ENCODE data around the gene NRXN3. TPM values are rescaled to one million over a fixed set of nuclear protein-coding genes. Genes with fewer than 3 reads are reported as not detected.

NRXN3 gene
- total RNA-seq, 2 donors from 2014 or later: not detected

- no peaks in the 10 kb centered on the region for H3K36me3 Mint-ChIP-seq (ENCODE audit: low read depth)
- H3K27ac Mint-ChIP-seq: no peak overlapping the region
- H3K4me1 Mint-ChIP-seq: no peaks in the 10 kb centered on the region
These were observed 540.8 kb downstream of the NRXN3 start for GRCh38 chr14:78710963-78711362.

DNA sequence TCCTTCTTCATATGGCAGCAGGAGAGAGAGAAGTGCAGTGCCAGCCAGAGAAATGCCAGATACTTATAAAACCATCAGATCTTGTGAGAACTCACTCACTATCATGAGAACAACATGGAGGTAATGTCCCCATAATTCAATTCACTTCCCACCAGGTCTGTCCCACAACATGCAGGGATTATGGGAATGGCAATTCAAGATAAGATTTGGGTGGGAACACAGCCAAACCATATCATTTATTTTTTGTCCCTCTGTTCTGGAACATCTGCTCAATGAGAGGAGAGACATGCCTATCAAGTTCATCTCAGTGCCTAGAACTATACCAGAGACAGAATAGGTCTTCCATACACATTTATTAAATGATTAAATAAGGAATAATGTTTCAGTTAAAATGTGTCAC lies 543.5 kb downstream of the NRXN3 start:
- no peak overlapping the region for H3K4me3 Mint-ChIP-seq
- no peak for ATAC-seq
- no peaks in the 10 kb centered on the region for H3K36me3 Mint-ChIP-seq (ENCODE audit: low read depth)
- H3K4me1 Mint-ChIP-seq: no peaks in the 10 kb centered on the region
- DNase-seq: no peak
- no peaks in the 10 kb centered on the region for H3K27me3 Mint-ChIP-seq
- H3K9me3 ChIP-seq (ENCODE audit: control insufficient read depth, low read length, poor library complexity, severe bottlenecking): no peaks in the 10 kb centered on the region
- H3K27ac Mint-ChIP-seq: no peak overlapping the region

More at GRCh38 chr14:78710963-78711362, 540.8 kb downstream of the NRXN3 start:
- Mint-ChIP-seq H3K27me3 (no peaks in the 10 kb centered on the region), H3K4me3 (no peak overlapping the region)
- no peaks in the 10 kb centered on the region for H3K9me3 ChIP-seq (ENCODE audit: control insufficient read depth, low read length, poor library complexity, severe bottlenecking)
- DNase-seq (no peak), ATAC-seq (no peak)

- ATAC-seq (no peak), DNase-seq (no peak)
- no peaks in the 10 kb centered on the region for H3K9me3 ChIP-seq (ENCODE audit: control insufficient read depth, low read length, poor library complexity, severe bottlenecking)
- Mint-ChIP-seq H3K36me3 (ENCODE audit: low read depth) (no peaks in the 10 kb centered on the region), H3K27me3 (no peaks in the 10 kb centered on the region), H3K27ac (no peak overlapping the region), H3K4me3 (no peak overlapping the region), H3K4me1 (no peaks in the 10 kb centered on the region)
These were observed 544.5 kb downstream of the NRXN3 start for GRCh38 chr14:78714711-78715110.

DNA sequence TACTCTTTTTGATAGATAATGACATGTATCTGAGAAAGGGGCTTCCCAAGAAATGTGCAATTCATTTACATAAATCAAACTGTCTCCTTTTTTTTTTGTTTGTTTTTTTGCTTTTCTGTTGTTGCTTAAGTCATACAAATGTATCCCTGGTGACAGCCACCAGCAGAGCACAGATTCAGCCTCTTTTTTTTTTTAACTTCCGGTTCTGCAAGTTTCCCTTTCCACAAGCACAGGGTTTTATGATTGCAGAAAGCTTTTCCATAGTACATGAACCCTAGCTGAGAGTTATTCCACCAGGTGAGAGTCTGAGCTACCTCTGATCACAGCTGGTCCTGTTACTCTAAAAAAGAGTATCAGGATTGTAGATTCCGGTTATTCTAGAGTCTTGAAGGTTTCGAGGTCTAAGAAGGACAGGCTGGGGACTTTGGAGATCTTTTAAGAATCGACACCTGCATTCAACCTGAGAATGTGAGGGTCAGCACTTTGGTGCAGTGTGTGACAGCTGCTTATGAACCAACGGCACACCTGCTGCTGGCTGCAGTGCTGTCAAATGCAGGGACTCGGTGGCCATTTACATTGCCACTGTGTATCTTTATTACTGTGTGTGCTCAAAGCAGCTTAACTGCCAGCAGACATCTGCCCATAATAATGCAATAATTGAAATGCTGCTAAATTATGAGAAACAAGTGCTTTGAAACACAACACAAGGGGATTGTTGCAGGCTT lies 551.7 kb downstream of the NRXN3 start:
- H3K27ac Mint-ChIP-seq: no peak overlapping the region
- ATAC-seq: no peak
- peaks cover 8% of the 10 kb centered on the region for H3K27me3 Mint-ChIP-seq
- peaks cover 2% of the 10 kb centered on the region for H3K9me3 ChIP-seq (ENCODE audit: control insufficient read depth, low read length, poor library complexity, severe bottlenecking)
- no peaks in the 10 kb centered on the region for H3K4me1 Mint-ChIP-seq
- no peak for DNase-seq
- no peak overlapping the region for H3K4me3 Mint-ChIP-seq
- no peaks in the 10 kb centered on the region for H3K36me3 Mint-ChIP-seq (ENCODE audit: low read depth)

DNA sequence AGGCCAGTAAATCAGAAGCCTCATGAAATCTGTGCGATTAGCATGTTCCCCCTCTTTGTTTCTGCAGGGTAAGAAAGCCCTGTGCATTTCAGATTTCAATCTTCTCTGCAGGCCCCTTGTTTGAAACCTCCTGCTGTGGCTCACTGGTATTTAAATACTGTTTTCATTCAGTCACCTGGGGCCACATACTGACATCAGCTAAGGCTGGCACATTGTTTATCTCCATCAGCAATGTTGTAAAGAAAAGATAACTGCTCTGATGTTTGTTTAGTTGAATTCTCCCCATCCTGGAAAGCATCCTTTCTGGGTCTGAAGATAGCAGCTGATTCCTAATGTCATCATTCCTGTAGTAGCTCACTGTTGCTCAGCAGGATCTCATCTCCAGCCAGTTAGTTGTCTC lies 554.9 kb downstream of the NRXN3 start:
- H3K4me3 Mint-ChIP-seq: no peak overlapping the region
- no peaks in the 10 kb centered on the region for H3K4me1 Mint-ChIP-seq
- peaks cover 8% of the 10 kb centered on the region for H3K27me3 Mint-ChIP-seq
- ATAC-seq (no peak), DNase-seq (no peak)
- peaks cover 2% of the 10 kb centered on the region for H3K9me3 ChIP-seq (ENCODE audit: control insufficient read depth, low read length, poor library complexity, severe bottlenecking)
- H3K27ac Mint-ChIP-seq: no peak overlapping the region
- H3K36me3 Mint-ChIP-seq (ENCODE audit: low read depth): no peaks in the 10 kb centered on the region

DNA sequence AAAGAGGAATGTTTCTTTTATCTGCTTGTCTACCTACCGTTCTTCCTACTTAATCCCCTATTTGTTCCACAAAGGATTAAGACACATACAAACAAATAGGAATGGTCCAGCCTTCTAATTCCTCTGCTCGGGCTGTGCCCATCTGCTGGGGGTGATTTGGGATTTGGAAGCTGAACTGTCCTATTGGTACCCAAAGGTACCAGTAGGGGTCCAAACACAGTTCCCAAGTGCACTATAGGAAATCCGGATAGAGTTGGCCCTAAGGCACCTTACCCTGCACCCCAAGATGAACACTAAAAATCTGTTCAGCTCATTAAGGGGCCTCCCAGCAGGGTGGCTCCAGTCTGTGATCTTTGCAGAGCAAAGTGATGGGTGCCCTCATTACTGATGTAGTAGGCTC lies 566.9 kb downstream of the NRXN3 start:
- Mint-ChIP-seq H3K27ac (no peak overlapping the region), H3K4me3 (no peak overlapping the region), H3K27me3 (no peaks in the 10 kb centered on the region), H3K4me1 (no peaks in the 10 kb centered on the region), H3K36me3 (ENCODE audit: low read depth) (no peaks in the 10 kb centered on the region)
- DNase-seq (no peak), ATAC-seq (no peak)
- H3K9me3 ChIP-seq (ENCODE audit: control insufficient read depth, low read length, poor library complexity, severe bottlenecking): peaks cover 3% of the 10 kb centered on the region

- no peaks in the 10 kb centered on the region for H3K27me3 Mint-ChIP-seq
These were observed 567.4 kb downstream of the NRXN3 start for GRCh38 chr14:78737601-78738000.

GRCh38 chr14:78746086-78746595 lies 576.0 kb downstream of the NRXN3 start:
- Mint-ChIP-seq H3K4me1 (no peaks in the 10 kb centered on the region), H3K27ac (no peak overlapping the region), H3K4me3 (no peak overlapping the region), H3K36me3 (ENCODE audit: low read depth) (no peaks in the 10 kb centered on the region), H3K27me3 (no peaks in the 10 kb centered on the region)
- H3K9me3 ChIP-seq (ENCODE audit: control insufficient read depth, low read length, poor library complexity, severe bottlenecking): no peaks in the 10 kb centered on the region
- no peak for ATAC-seq
- no peak for DNase-seq

More at GRCh38 chr14:78737601-78738000, 567.4 kb downstream of the NRXN3 start:
- ATAC-seq: no peak
- no peaks in the 10 kb centered on the region for H3K36me3 Mint-ChIP-seq (ENCODE audit: low read depth)
- no peak for DNase-seq
- no peak overlapping the region for H3K27ac Mint-ChIP-seq
- H3K4me3 Mint-ChIP-seq: no peak overlapping the region
- H3K4me1 Mint-ChIP-seq: no peaks in the 10 kb centered on the region
- H3K9me3 ChIP-seq (ENCODE audit: control insufficient read depth, low read length, poor library complexity, severe bottlenecking): peaks cover 3% of the 10 kb centered on the region

DNA sequence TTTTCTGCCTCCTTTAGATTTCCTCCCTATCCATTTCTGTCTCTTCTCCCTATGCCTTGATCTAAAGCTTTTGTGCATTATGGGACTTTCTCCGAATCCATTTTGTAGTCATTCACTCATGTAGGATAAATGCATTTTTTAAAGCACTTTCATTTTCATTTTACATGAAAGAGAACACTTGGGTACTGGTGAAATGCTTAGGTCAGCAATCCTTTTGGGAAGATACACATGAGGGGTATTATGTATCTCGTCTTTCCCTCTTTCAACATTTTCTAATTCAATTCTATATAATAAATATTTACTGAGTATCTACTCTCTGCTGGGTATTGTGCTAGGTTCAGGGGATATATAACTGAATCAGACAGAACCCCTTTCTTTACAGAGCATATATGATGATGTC lies 577.6 kb downstream of the NRXN3 start:
- no peaks in the 10 kb centered on the region for H3K27me3 Mint-ChIP-seq
- no peaks in the 10 kb centered on the region for H3K36me3 Mint-ChIP-seq (ENCODE audit: low read depth)
- H3K4me3 Mint-ChIP-seq: peak overlapping the region; percentile 2
- ATAC-seq (no peak), DNase-seq (no peak)
- no peaks in the 10 kb centered on the region for H3K9me3 ChIP-seq (ENCODE audit: control insufficient read depth, low read length, poor library complexity, severe bottlenecking)
- H3K27ac Mint-ChIP-seq: no peak overlapping the region
- H3K4me1 Mint-ChIP-seq: no peaks in the 10 kb centered on the region

DNA sequence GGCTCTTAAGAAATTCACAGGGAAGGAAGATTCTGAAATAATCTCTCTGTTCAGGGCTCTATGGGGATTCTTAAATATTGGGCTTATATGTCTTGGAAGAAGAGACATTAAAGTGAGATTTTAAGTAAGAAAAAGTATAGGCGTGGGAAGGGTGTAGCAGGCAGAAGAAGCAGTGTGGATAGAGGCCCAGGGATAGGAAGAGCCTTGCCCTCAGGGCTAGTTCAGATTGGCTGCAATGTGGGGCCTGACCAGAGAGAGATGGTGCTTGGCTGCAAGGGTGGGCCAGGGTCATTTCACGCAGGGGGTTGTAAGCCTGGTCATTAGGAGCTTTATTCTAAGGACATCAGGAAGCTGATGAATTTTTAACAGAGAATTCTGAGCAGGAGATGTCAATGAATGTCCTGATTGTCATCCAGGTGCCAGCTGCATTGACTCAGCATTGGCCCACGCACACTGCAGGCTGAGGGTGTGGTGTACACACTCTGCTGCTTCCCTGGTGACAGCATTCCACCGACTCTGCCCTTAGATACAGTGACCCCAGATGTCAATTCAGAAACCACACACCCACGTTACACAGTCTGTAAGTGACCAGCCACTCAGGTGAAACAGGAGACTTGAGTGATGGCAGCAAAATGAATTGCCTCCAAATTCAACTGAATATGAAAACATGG lies 582.5 kb downstream of the NRXN3 start:
- ATAC-seq: no peak
- no peak for DNase-seq
- no peak overlapping the region for H3K4me3 Mint-ChIP-seq

DNA sequence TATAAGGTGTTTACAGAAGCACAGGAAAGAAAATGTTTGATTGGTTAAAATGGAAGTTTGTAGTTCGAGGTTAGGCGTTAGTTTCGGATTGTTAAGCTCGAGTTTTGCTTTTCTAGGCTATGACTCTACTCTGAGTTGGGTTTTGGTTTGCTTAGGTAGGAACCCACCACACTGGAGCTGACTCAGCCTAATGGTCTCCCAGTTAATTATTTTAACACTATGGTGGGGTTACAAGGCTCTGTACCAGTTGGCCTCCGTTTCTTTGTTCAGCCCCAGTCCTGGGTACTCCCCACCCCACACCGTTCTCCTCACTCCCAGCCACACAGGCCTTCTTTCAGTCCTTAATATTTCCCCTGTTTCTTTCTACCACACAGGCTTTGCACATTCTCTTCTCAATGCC lies 583.9 kb downstream of the NRXN3 start:
- Mint-ChIP-seq H3K4me3 (no peak overlapping the region), H3K27ac (no peak overlapping the region), H3K27me3 (no peaks in the 10 kb centered on the region), H3K36me3 (ENCODE audit: low read depth) (no peaks in the 10 kb centered on the region), H3K4me1 (no peaks in the 10 kb centered on the region)
- DNase-seq (no peak), ATAC-seq (no peak)
- H3K9me3 ChIP-seq (ENCODE audit: control insufficient read depth, low read length, poor library complexity, severe bottlenecking): no peaks in the 10 kb centered on the region

More for the DNA sequence above, 582.5 kb downstream of the NRXN3 start:
- Mint-ChIP-seq H3K4me1 (no peaks in the 10 kb centered on the region), H3K36me3 (ENCODE audit: low read depth) (no peaks in the 10 kb centered on the region), H3K27me3 (no peaks in the 10 kb centered on the region), H3K27ac (no peak overlapping the region)
- no peaks in the 10 kb centered on the region for H3K9me3 ChIP-seq (ENCODE audit: control insufficient read depth, low read length, poor library complexity, severe bottlenecking)

DNA sequence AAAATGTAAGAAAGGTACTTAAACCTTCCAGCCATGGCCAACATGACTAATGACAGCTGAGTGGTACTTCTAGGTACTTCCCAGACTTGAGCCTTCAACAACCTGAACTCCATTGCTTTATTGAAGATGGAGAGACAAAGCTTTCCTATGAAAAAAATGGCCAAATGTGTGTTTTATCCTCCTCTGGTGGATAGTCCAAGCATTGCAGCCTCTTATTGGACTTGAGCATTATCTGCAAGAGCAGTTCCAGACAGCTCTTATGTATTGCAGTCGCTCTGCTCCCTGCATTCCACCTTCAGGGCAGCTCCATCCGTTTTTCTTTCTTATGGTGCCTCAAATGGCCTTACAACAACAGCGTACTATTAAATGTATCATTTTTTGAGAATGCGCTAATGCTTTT lies 588.2 kb downstream of the NRXN3 start:
- DNase-seq (no peak), ATAC-seq (no peak)
- Mint-ChIP-seq H3K36me3 (ENCODE audit: low read depth) (no peaks in the 10 kb centered on the region), H3K27me3 (peaks cover 4% of the 10 kb centered on the region), H3K27ac (no peak overlapping the region), H3K4me1 (no peaks in the 10 kb centered on the region), H3K4me3 (no peak overlapping the region)
- no peaks in the 10 kb centered on the region for H3K9me3 ChIP-seq (ENCODE audit: control insufficient read depth, low read length, poor library complexity, severe bottlenecking)

- Mint-ChIP-seq H3K36me3 (ENCODE audit: low read depth) (no peaks in the 10 kb centered on the region), H3K4me3 (no peak overlapping the region), H3K27me3 (peaks cover 4% of the 10 kb centered on the region), H3K27ac (no peak overlapping the region), H3K4me1 (no peaks in the 10 kb centered on the region)
- DNase-seq (no peak), ATAC-seq (no peak)
- H3K9me3 ChIP-seq (ENCODE audit: control insufficient read depth, low read length, poor library complexity, severe bottlenecking): peaks cover 2% of the 10 kb centered on the region
These were observed 592.2 kb downstream of the NRXN3 start for GRCh38 chr14:78762331-78762730.

DNA sequence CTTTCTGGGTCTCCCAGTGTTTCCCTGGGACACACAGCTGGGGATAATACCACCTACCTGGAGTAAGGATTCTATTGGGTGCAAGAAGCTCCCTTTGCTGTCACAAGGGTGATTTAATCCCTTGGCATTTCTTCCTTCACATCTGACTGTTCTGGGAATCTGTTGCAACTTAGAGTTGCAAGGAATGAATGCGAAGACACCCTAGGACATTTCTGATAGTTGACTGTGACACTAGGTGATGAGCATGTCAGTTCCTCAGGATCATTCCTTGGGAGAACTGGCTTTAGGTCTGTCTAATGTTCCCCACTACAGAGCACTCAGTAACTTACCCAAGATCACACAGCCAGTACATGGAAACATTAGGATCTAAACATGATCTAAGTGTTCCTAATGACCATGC lies 593.6 kb downstream of the NRXN3 start:
- DNase-seq (no peak), ATAC-seq (no peak)
- Mint-ChIP-seq H3K27me3 (peaks cover 4% of the 10 kb centered on the region), H3K27ac (no peak overlapping the region), H3K4me3 (no peak overlapping the region), H3K36me3 (ENCODE audit: low read depth) (no peaks in the 10 kb centered on the region), H3K4me1 (no peaks in the 10 kb centered on the region)
- peaks cover 2% of the 10 kb centered on the region for H3K9me3 ChIP-seq (ENCODE audit: control insufficient read depth, low read length, poor library complexity, severe bottlenecking)
